OCI-LY3 (cell line): ENCODE results near the gene TMEM88.

Experiments
- H2AFZ ChIP-seq: fragments of 200-600, 300-600 bp; shearing (Covaris generic); 2 replicates; pipeline ENCODE4 v1.6.0; 2014; ENCODE audit warnings: antibody characterized with exemption, low read depth, low read length
- H3K27ac ChIP-seq: fragments of 200-600, 300-600 bp; sonication (generic); 2 replicates; pipeline ENCODE4 v1.5.1; 2014; ENCODE audit warnings: mild to moderate bottlenecking, low read length, moderate library complexity, mixed read lengths
- H3K27me3 ChIP-seq: fragments of 200-600, 300-600 bp; sonication (generic); 2 replicates; pipeline ENCODE4 v1.6.1; 2014; ENCODE audit warnings: low read depth, low read length, mixed read lengths
- H3K36me3 ChIP-seq: fragments of 200-600, 300-600 bp; sonication (generic); replicated peaks from 2 replicates; pipeline ENCODE3; 2014; ENCODE audit warnings: low read depth, low read length, mixed read lengths
- H3K4me1 ChIP-seq: fragments of 300-600, 200-600 bp; sonication (generic); 2 replicates; pipeline ENCODE4 v1.6.1; 2014; ENCODE audit warnings: low read length, mixed read lengths
- H3K4me2 ChIP-seq: fragments of 200-600, 300-600 bp; sonication (generic); 2 replicates; pipeline ENCODE4 v1.6.1; 2014; ENCODE audit warnings: low read length, mixed read lengths
- H3K4me3 ChIP-seq: fragments of 300-600, 200-600 bp; sonication (generic); 2 replicates; pipeline ENCODE4 v1.5.1; 2014; ENCODE audit warnings: antibody characterized with exemption, mild to moderate bottlenecking, low read length, moderate library complexity
- H3K79me2 ChIP-seq: fragments of 300-600, 200-600 bp; shearing (Covaris generic); 2 replicates; pipeline ENCODE4 v1.6.1; 2014; ENCODE audit warnings: mild to moderate bottlenecking, low read length, mixed read lengths
- H3K9ac ChIP-seq: fragments of 300-600, 200-600 bp; shearing (Covaris generic); 2 replicates; pipeline ENCODE4 v1.6.0; 2014; ENCODE audit warnings: mild to moderate bottlenecking, low read length, moderate library complexity
- H3K9me3 ChIP-seq: fragments of 200-600, 300-600 bp; shearing (Covaris generic); 2 replicates; pipeline ENCODE4 v1.6.1; 2014; ENCODE audit warnings: low read length, mixed read lengths; ENCODE audit not compliant: insufficient read depth
- H4K20me1 ChIP-seq: fragments of 200-600, 300-600 bp; sonication (generic); 2 replicates; pipeline ENCODE4 v1.6.1; 2016; ENCODE audit warnings: low read length, mixed read lengths; ENCODE audit not compliant: insufficient read depth
- EZH2phosphoT487 ChIP-seq: fragments of 200-600 bp; shearing (Covaris generic); IDR thresholded peaks from 2 replicates; pipeline ENCODE4 v1.6.1; 2018; ENCODE audit warnings: antibody characterized with exemption, mixed run types, low read depth
- TF ChIP-seq, protein P1 (sequence below): fragments of 200-600, 300-600 bp; sonication (generic); IDR thresholded peaks from 2 replicates; pipeline ENCODE4 v1.5.1; 2014; ENCODE audit warnings: antibody characterized with exemption, low read length, low read depth

Gene TMEM88

DNA sequence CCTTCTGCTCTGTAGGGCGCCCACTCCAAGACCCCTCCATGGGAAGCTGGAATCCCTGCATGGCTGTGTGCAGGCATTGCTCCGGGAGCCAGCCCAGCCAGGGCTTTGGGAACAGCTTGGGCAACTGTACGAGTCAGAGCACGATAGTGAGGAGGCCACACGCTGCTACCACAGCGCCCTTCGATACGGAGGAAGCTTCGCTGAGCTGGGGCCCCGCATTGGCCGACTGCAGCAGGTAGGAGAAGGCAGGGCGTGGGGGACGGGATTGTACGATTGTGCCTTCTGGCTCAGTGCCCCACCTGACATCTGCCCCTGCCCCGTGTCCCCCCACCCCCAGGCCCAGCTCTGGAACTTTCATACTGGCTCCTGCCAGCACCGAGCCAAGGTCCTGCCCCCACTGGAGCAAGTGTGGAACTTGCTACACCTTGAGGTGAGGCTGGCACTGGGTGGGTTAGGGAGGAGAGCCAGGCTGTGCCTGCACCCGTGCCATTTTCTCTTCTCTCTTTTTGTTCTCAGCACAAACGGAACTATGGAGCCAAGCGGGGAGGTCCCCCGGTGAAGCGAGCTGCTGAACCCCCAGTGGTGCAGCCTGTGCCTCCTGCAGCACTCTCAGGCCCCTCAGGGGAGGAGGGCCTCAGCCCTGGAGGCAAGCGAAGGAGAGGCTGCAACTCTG, 8.7 kb upstream of the TMEM88 start:
- H4K20me1 ChIP-seq = peaks cover 28% of the 10 kb centered on the region

GRCh38 chr17:7846765-7847661, 7.9 kb upstream of the TMEM88 start:
- H4K20me1 ChIP-seq = peaks cover 32% of the 10 kb centered on the region
- H3K27ac ChIP-seq = no peak overlapping the region
- peaks cover 39% of the 10 kb centered on the region for H3K79me2 ChIP-seq
- no peaks in the 10 kb centered on the region for H3K9me3 ChIP-seq
- no peak for TF ChIP-seq EZH2phosphoT487
- TF ChIP-seq, protein P1, sequence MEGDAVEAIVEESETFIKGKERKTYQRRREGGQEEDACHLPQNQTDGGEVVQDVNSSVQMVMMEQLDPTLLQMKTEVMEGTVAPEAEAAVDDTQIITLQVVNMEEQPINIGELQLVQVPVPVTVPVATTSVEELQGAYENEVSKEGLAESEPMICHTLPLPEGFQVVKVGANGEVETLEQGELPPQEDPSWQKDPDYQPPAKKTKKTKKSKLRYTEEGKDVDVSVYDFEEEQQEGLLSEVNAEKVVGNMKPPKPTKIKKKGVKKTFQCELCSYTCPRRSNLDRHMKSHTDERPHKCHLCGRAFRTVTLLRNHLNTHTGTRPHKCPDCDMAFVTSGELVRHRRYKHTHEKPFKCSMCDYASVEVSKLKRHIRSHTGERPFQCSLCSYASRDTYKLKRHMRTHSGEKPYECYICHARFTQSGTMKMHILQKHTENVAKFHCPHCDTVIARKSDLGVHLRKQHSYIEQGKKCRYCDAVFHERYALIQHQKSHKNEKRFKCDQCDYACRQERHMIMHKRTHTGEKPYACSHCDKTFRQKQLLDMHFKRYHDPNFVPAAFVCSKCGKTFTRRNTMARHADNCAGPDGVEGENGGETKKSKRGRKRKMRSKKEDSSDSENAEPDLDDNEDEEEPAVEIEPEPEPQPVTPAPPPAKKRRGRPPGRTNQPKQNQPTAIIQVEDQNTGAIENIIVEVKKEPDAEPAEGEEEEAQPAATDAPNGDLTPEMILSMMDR = no peak
- no peaks in the 10 kb centered on the region for H3K27me3 ChIP-seq
- peaks cover 29% of the 10 kb centered on the region for H3K4me1 ChIP-seq
- no peak overlapping the region for H2AFZ ChIP-seq
- no peak overlapping the region for H3K4me3 ChIP-seq
- H3K36me3 ChIP-seq = peaks cover 23% of the 10 kb centered on the region
- no peak overlapping the region for H3K4me2 ChIP-seq
- H3K9ac ChIP-seq = no peak overlapping the region

More for the DNA sequence above, 8.7 kb upstream of the TMEM88 start:
- Histone ChIP-seq H3K27ac (no peak overlapping the region), H3K79me2 (peaks cover 40% of the 10 kb centered on the region), H2AFZ (no peak overlapping the region), H3K4me1 (peaks cover 25% of the 10 kb centered on the region), H3K27me3 (no peaks in the 10 kb centered on the region), H3K9me3 (no peaks in the 10 kb centered on the region), H3K4me3 (no peak overlapping the region), H3K4me2 (no peak overlapping the region), H3K36me3 (peaks cover 18% of the 10 kb centered on the region), H3K9ac (no peak overlapping the region)
- TF ChIP-seq, protein P1 = no peak
- no peak for TF ChIP-seq EZH2phosphoT487

- Histone ChIP-seq H2AFZ (no peak overlapping the region), H3K4me1 (peaks cover 31% of the 10 kb centered on the region), H3K36me3 (peaks cover 34% of the 10 kb centered on the region), H4K20me1 (peaks cover 37% of the 10 kb centered on the region), H3K9ac (no peak overlapping the region), H3K4me2 (no peak overlapping the region), H3K27ac (no peak overlapping the region), H3K4me3 (no peak overlapping the region), H3K9me3 (no peaks in the 10 kb centered on the region), H3K79me2 (peaks cover 37% of the 10 kb centered on the region), H3K27me3 (no peaks in the 10 kb centered on the region)
- TF ChIP-seq, protein P1 = no peak
- no peak for TF ChIP-seq EZH2phosphoT487
These were observed 6.7 kb upstream of the TMEM88 start for GRCh38 chr17:7848131-7848579.

GRCh38 chr17:7848739-7849129, 6.1 kb upstream of the TMEM88 start:
- H4K20me1 ChIP-seq = peaks cover 37% of the 10 kb centered on the region
- no peak overlapping the region for H3K4me2 ChIP-seq
- no peaks in the 10 kb centered on the region for H3K27me3 ChIP-seq
- no peak overlapping the region for H3K9ac ChIP-seq
- H3K4me3 ChIP-seq = no peak overlapping the region
- H3K36me3 ChIP-seq = peaks cover 37% of the 10 kb centered on the region
- H3K9me3 ChIP-seq = no peaks in the 10 kb centered on the region
- peaks cover 32% of the 10 kb centered on the region for H3K79me2 ChIP-seq
- H3K27ac ChIP-seq = no peak overlapping the region
- peaks cover 31% of the 10 kb centered on the region for H3K4me1 ChIP-seq
- TF ChIP-seq, protein P1 = no peak
- TF ChIP-seq EZH2phosphoT487 = no peak
- no peak overlapping the region for H2AFZ ChIP-seq
